SU-DHL-6 (cell line): ENCODE results near the gene KDSR.

Source experiments
- H2AFZ ChIP-seq: fragments of 200-600 bp; sonication (generic); 2 replicates; pipeline ENCODE4 v1.6.1; 2014; ENCODE audit warnings: low read depth, mild to moderate bottlenecking, moderate library complexity, mixed read lengths, antibody characterized with exemption, low read length; ENCODE audit not compliant: severe bottlenecking
- H3F3A ChIP-seq: fragments of 200-600 bp; shearing (Covaris generic); 2 replicates; pipeline ENCODE4 v1.6.0; 2016; ENCODE audit warnings: antibody characterized with exemption, mild to moderate bottlenecking; ENCODE audit not compliant: insufficient read depth
- H3K27ac ChIP-seq: fragments of 200-600 bp; sonication (generic); 2 replicates; pipeline ENCODE4 v1.5.1; 2016; ENCODE audit warnings: low read depth, mild to moderate bottlenecking, low read length, moderate library complexity, mixed read lengths
- H3K27me3 ChIP-seq: fragments of 200-600 bp; sonication (generic), shearing (Covaris generic); 2 replicates; pipeline ENCODE4 v1.6.0; 2014; ENCODE audit warnings: mild to moderate bottlenecking, low read length
- H3K36me3 ChIP-seq: fragments of 200-600 bp; sonication (generic); 2 replicates; pipeline ENCODE4 v1.6.1; 2014; ENCODE audit warnings: mild to moderate bottlenecking, low read length, mixed read lengths
- H3K4me2 ChIP-seq: fragments of 300-600, 200-600 bp; shearing (Covaris generic), sonication (generic); 2 replicates; pipeline ENCODE4 v1.6.0; 2014; ENCODE audit warnings: low read length, low read depth, mild to moderate bottlenecking; ENCODE audit not compliant: poor library complexity, severe bottlenecking
- H3K4me3 ChIP-seq: fragments of 200-600 bp; sonication (generic); 2 replicates; pipeline ENCODE4 v1.5.1; 2014; ENCODE audit warnings: antibody characterized with exemption, low read length, mild to moderate bottlenecking, mixed read lengths; ENCODE audit not compliant: insufficient read depth, poor library complexity, severe bottlenecking
- H3K79me2 ChIP-seq: fragments of 200-600 bp; sonication (generic); 2 replicates; pipeline ENCODE4 v1.6.1; 2014; ENCODE audit warnings: mild to moderate bottlenecking, low read length, moderate library complexity; ENCODE audit not compliant: insufficient read depth
- H3K9ac ChIP-seq: fragments of 200-600 bp; sonication (generic); 2 replicates; pipeline ENCODE4 v1.7.0; 2014; ENCODE audit warnings: mild to moderate bottlenecking, low read length
- H3K9me2 ChIP-seq: fragments of 200-600 bp; sonication (generic); replicated peaks from 2 replicates; pipeline ENCODE4 v1.6.1; 2014; ENCODE audit warnings: low read length; ENCODE audit not compliant: insufficient read depth
- H3K9me3 ChIP-seq: fragments of 200-600 bp; sonication (generic); 2 replicates; pipeline ENCODE4 v1.6.1; 2014; ENCODE audit warnings: low read length, mixed read lengths; ENCODE audit not compliant: insufficient read depth
- H4K20me1 ChIP-seq: fragments of 200-600 bp; sonication (generic); 2 replicates; pipeline ENCODE4 v1.6.1; 2014; ENCODE audit warnings: low read depth, mild to moderate bottlenecking, antibody characterized with exemption, low read length, moderate library complexity, mixed read lengths
- EZH2phosphoT487 ChIP-seq: fragments of 200-600 bp; sonication (generic), shearing (Covaris generic); conservative IDR thresholded peaks from 2 replicates; pipeline ENCODE4 v1.6.1; 2018; ENCODE audit warnings: mild to moderate bottlenecking, antibody characterized with exemption, low read length, moderate library complexity, mixed read lengths
- TF ChIP-seq, protein P1 (sequence below): fragments of 200-600 bp; sonication (generic); IDR thresholded peaks from one replicate; pipeline ENCODE4 v1.5.1; 2017; ENCODE audit warnings: antibody characterized with exemption, mild to moderate bottlenecking, low read length, moderate library complexity; ENCODE audit not compliant: insufficient read depth, poor library complexity, severe bottlenecking

KDSR gene

DNA sequence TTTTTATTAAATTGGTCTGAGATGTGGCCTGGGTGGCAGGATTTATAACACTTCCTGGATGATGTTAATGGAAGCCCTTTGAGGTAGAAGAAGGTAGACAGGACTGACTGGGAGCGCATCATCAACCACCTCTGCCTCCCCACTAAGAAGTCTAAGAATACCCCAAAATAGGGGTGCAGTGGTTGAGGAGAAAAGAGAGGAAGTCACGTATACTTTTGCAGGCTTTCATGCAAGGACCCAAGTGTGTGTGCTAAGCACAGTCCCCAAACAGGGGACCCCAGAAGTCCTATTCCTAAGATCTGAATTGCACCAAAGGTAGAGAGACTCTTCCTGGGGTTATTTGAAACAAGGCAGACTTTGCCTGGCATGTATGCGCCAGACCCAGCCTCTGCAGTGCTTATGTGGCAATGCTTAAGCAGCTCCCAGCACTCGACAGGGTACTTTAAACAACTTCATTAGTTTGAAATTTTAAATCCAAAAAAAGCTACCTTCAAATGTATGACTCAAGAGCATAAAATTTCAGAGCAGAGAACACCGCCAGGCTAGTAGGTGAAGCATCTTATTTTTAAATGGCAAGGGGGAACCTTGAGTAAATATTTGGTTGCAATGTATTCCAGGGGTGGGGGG, 82.7 kb downstream of the KDSR start:
- Histone ChIP-seq H3K9me2 (no peaks in the 10 kb centered on the region), H3K4me2 (no peak overlapping the region), H3K79me2 (peaks cover 99% of the 10 kb centered on the region), H3K9ac (no peak overlapping the region), H3K27me3 (no peaks in the 10 kb centered on the region), H3F3A (peaks cover 18% of the 10 kb centered on the region; the same call in 1 of the 2 replicates), H3K36me3 (peaks cover 26% of the 10 kb centered on the region), H3K9me3 (no peaks in the 10 kb centered on the region), H3K4me3 (no peak overlapping the region), H3K27ac (peak overlapping the region; percentile 31; the same call in 1 of the 2 replicates), H2AFZ (no peak overlapping the region), H4K20me1 (peaks cover 51% of the 10 kb centered on the region; the same call in 1 of the 2 replicates)
- TF ChIP-seq, protein P1, sequence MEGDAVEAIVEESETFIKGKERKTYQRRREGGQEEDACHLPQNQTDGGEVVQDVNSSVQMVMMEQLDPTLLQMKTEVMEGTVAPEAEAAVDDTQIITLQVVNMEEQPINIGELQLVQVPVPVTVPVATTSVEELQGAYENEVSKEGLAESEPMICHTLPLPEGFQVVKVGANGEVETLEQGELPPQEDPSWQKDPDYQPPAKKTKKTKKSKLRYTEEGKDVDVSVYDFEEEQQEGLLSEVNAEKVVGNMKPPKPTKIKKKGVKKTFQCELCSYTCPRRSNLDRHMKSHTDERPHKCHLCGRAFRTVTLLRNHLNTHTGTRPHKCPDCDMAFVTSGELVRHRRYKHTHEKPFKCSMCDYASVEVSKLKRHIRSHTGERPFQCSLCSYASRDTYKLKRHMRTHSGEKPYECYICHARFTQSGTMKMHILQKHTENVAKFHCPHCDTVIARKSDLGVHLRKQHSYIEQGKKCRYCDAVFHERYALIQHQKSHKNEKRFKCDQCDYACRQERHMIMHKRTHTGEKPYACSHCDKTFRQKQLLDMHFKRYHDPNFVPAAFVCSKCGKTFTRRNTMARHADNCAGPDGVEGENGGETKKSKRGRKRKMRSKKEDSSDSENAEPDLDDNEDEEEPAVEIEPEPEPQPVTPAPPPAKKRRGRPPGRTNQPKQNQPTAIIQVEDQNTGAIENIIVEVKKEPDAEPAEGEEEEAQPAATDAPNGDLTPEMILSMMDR: no peak
- no peak for TF ChIP-seq EZH2phosphoT487

GRCh38 chr18:63283305-63284094, 83.5 kb downstream of the KDSR start:
- Histone ChIP-seq H3K9me3 (no peaks in the 10 kb centered on the region), H3K27ac (no peak overlapping the region), H3K27me3 (no peaks in the 10 kb centered on the region), H3K79me2 (peaks cover 99% of the 10 kb centered on the region), H3K9ac (no peak overlapping the region), H3F3A (peaks cover 19% of the 10 kb centered on the region; the same call in 1 of the 2 replicates), H3K36me3 (peaks cover 30% of the 10 kb centered on the region), H3K9me2 (no peaks in the 10 kb centered on the region), H3K4me2 (no peak overlapping the region), H4K20me1 (peaks cover 55% of the 10 kb centered on the region), H2AFZ (no peak overlapping the region), H3K4me3 (no peak overlapping the region)
- no peak for TF ChIP-seq EZH2phosphoT487
- TF ChIP-seq, protein P1: no peak

DNA sequence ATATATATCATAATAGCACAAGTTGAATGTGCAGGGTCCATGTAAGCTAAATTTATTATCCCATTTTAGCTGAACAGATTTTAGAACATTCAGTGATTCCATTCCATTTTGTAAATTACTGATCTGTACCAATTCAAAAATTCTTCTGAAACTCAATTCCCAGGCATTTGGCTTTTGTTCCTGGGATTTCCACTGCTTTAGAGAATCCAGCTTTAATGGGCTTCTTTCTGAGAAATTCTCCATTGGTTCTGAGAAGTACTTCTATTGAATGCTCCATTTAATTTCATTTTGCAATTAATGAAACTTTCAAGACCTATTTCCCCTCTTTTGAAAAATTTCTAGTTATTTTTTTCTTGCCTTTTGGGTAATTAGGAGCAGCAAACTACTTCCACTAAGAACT, 84.2 kb downstream of the KDSR start:
- Histone ChIP-seq H3K9me2 (no peaks in the 10 kb centered on the region), H3K9me3 (no peaks in the 10 kb centered on the region), H4K20me1 (peaks cover 51% of the 10 kb centered on the region), H2AFZ (no peak overlapping the region), H3K36me3 (peaks cover 27% of the 10 kb centered on the region), H3K4me3 (no peak overlapping the region), H3K27me3 (no peaks in the 10 kb centered on the region), H3K4me2 (no peak overlapping the region), H3K27ac (no peak overlapping the region), H3K9ac (no peak overlapping the region), H3K79me2 (peaks cover 99% of the 10 kb centered on the region), H3F3A (peaks cover 12% of the 10 kb centered on the region; the same call in 1 of the 2 replicates)
- TF ChIP-seq, protein P1: no peak
- TF ChIP-seq EZH2phosphoT487: no peak
